CD4-positive, alpha-beta T cell treated with Interleukin-2 at 100 ng/mL for 4 hours (primary cell): ENCODE results near the gene ZNF304.

Source experiments
- DNase-seq: peaks from one replicate; pipeline ENCODE4 v3.0.0-alpha.2; 2020; ENCODE audit warnings: low spot score

Gene ZNF304

GRCh38 chr19:57350877-57351805 lies at the start of gene ZNF304:
Gene ZNF304, plus strand, starts transcription at chr19:57351271. Its CDS starts 394 bp downstream, at chr19:57351665.
- DNase-seq = peak; percentile 86

GRCh38 chr19:57302020-57302465 lies 49.0 kb upstream of the ZNF304 start:
- no peak for DNase-seq

- no peak for DNase-seq
Measured at GRCh38 chr19:57302727-57303401, 48.2 kb upstream of the ZNF304 start.

DNA sequence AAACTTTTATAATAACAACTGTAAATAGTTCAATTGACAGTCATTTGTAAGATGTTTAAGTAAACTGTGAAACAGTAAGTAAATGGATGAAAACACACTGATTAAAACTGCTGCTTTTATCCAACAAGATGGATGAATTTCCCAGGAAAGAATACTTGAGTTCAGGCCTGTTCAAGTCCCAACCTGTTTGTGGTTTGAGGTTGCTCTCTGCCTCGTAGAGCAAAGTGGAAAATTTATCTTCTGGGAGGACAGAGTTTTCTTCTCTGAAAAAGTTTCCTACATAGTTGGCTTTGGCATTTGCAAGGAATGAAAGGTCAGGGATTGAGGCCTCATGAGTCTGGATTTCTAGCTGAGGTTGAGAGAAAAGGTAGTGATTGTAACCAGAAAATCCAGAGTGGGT lies 46.0 kb upstream of the ZNF304 start:
- DNase-seq = no peak

- no peak for DNase-seq
Measured at GRCh38 chr19:57308514-57308913, 42.6 kb upstream of the ZNF304 start.

DNA sequence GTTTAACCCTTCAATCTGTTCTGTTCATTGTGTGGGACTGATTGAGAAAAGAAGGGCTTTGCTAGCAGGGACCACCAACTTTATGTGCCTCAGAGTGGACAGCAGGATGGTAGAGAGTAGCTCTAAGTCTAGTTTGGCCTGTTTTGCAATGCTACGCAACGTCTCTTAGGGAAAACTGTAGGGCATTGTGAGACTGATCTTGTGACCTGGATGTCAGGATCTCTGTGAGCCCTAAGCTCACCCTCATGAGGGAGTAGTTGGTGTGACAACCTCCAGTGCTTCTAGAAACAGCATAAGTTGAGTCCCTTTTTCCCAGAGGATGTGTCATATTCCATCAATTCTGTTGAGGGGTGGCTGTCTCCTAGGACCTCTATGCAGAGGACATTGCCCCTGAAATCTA lies 40.3 kb upstream of the ZNF304 start:
- DNase-seq = no peak

DNA sequence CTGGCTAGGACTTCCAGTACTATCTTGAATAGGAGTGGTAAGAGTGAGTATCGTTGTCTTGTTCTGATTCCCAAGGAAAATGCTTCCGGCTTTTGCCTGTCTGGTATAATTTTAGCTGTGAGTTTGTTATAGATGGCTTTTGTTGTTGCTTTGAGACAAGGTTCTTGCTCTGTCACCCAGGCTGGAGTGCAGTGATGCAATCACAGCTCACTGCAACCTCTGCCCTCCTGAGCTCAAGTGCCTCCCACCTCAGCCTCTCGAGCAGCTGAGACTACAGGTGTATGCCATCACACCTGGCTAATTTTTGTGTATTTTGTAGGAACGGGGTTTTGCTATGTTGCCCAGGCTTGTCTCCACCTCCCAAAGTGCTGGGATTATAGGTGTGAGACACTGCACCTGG lies 36.9 kb upstream of the ZNF304 start:
- DNase-seq = no peak

DNA sequence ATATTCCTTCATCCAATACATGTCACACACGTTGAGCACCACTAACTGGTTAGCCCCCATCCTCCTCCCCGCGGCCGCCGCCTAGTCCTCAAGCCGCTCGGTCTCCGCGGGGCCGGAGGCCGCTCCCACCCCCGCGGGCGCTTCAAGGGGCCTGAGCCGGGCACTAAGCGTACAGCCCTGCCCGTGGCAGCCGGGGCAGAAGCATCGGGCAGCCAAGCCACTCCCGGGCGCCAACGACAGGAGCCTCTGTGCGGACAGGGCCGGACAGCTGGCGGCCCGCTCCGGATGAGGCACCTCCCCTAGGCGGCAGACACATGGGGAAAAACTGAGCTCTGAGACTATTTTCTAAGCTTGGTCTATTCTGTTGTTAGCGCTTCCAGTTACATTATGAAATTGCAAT lies 33.6 kb upstream of the ZNF304 start:
- DNase-seq = no peak

GRCh38 chr19:57319869-57320179 lies 31.2 kb upstream of the ZNF304 start:
- no peak for DNase-seq

DNA sequence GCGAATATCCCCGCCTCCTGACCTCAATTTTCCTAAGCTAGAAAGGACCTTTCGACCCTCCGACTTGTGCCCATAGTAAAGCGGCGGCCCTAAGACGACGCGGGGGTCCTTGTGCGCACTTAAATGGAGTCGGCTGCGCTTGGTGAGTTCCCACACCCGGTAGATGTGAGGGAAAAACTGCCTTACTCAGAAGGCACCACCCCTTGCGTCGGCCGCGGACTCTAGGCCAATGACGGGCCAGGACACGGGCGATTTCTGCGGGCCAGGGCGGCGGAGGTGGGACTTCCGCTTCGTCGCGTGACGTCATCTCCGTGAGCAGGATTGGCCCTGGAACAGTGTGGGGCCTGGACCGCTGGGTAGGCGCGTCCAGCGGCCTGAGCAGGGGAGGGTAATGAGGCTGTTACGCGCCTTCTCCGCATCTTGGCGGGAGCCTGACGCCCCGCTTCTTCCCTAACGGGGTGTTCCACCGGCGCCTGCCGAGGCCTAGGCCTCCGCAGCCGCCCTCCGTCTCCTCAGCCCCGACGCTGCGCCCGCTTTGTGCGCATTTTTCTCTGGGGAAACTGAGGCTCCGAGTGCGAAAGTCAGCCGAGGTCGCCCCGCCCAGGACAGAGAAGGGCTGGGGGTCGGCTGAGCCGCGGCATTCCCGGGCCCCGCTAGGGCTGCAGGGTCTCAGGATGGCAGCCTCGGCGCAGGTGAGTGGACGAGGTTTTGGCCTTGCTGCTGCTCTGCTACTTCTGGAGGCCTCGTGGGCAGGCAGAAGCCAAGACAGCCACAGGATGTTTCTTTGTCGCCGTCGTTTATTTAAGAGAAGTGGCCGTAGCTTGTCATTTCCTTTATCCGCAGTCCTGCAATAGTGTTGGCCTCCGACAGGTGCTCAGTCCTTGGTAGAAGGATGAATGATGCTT lies 30.6 kb upstream of the ZNF304 start, which contains the start of gene ZNF543:
TSS of gene ZNF543 (plus strand) at position 293 of the 905 bp plus-strand sequence. CDS start at position 675, 382 bp downstream.
- DNase-seq = peak; percentile 94

GRCh38 chr19:57321116-57321515 lies 30.0 kb upstream of the ZNF304 start:
- DNase-seq = no peak

DNA sequence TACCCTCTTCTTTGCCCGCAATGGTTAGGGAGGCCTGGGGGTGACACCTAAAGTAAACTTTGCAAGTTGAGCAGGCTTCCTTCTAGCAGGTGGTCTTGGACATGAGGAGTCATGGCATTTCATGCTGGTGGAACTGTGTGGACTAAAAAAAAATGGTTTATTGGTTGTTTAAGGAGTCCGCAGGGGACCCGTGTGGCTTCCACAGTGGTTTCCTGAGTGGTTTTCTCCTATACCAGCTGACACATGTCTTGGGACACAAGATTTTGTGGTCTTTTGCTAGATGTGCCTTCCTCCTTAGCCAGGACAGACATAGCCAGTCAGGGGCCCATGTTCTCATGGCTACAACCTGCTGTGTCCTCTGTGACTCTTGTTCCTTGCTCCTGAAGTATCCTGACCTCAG lies 29.3 kb upstream of the ZNF304 start:
- DNase-seq = no peak

- DNase-seq = no peak
Measured at GRCh38 chr19:57324992-57325391, 26.1 kb upstream of the ZNF304 start.

DNA sequence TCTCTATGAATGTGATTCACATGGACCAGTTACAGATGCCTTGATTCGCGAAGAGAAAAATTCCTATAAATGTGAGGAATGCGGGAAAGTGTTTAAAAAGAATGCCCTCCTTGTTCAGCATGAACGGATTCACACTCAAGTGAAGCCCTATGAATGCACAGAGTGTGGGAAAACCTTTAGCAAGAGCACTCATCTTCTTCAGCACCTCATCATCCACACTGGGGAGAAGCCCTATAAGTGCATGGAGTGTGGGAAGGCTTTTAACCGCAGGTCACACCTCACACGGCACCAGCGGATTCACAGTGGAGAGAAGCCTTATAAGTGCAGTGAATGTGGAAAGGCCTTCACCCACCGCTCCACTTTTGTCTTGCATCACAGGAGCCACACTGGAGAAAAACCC lies 23.1 kb upstream of the ZNF304 start:
- no peak for DNase-seq

GRCh38 chr19:57334191-57334590 lies 16.9 kb upstream of the ZNF304 start:
- no peak for DNase-seq

GRCh38 chr19:57338877-57339276 lies 12.2 kb upstream of the ZNF304 start:
- no peak for DNase-seq

DNA sequence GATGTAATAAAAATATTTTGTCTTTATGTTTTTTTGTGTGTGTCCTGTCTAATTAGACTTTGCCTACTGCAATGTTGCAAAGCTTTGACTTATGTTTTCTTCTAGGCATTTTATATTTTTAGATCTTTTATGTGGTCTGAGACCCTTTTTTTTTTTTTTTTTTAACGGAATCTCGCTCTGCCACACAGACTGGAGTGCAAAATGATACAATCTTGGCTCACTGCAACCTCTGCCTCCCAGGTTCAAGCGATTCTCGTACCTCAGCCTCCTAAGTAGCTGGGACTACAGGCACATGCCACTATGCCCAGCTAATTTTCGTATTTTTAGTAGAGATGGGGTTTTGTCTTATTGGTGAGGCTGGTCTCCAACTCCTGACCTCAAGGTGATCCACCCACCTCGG lies 8.5 kb upstream of the ZNF304 start:
- DNase-seq = no peak

GRCh38 chr19:57348136-57348535 lies 2.9 kb upstream of the ZNF304 start:
- no peak for DNase-seq

DNA sequence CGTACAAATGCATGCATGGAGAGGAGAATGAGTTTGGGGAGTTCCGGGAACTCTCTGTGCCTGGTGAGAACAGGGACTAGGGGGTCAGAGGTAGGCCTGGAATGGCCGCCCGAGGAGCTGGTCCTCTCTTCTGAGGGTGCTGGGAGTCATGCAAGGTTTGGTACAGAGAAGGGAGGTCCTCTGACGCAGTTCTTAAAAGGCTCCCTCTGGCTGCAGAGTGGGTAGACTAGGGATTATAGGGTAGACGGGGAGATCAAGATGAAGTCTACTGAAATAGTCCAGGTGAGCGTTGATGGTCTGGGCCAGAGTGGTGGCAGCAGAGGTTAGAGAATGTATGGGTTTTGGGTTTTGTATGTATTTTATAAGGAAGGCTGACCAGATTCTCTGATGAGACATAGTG lies 796 bp downstream of the ZNF304 start:
- no peak for DNase-seq

DNA sequence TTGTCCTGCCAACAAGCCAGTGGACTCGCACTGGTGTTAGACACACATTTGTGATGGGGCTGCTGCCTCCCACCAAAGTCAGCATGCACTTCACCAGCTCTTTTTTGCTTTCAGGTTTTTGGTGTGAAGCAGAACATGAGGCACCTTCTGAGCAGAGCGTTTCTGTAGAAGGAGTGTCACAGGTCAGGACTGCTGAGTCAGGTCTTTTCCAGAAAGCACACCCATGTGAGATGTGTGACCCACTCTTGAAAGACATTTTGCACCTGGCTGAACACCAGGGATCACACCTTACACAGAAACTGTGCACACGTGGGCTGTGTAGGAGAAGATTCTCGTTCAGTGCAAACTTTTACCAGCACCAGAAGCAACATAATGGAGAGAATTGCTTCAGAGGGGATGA lies 4.8 kb downstream of the ZNF304 start:
- DNase-seq = no peak

DNA sequence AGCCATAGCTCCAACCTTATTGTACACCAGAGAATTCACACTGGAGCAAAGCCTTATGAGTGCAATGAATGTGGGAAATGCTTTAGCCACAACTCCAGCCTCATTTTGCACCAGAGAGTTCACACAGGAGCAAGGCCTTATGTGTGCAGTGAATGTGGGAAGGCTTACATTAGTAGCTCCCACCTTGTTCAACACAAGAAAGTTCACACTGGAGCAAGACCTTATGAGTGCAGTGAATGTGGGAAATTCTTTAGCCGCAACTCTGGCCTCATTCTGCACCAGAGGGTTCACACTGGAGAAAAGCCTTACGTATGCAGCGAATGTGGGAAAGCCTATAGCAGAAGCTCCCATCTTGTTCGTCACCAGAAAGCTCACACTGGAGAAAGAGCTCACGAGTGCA lies 6.3 kb downstream of the ZNF304 start:
- DNase-seq = no peak

GRCh38 chr19:57359300-57359699 lies 8.2 kb downstream of the ZNF304 start:
- no peak for DNase-seq
